Stimulated activated CD4-positive, alpha-beta T cell treated with anti-CD3 and anti-CD28 coated beads, Interleukin-2, amount 100 ng/mL, for 24 hours (primary cell): Measurements from ENCODE around the gene GRAMD2A.

ENCODE experiments used
- DNase-seq, 2 donors: peaks; one replicate each; pipeline ENCODE4 v3.0.0-alpha.2; 2020

GRAMD2A gene

DNA sequence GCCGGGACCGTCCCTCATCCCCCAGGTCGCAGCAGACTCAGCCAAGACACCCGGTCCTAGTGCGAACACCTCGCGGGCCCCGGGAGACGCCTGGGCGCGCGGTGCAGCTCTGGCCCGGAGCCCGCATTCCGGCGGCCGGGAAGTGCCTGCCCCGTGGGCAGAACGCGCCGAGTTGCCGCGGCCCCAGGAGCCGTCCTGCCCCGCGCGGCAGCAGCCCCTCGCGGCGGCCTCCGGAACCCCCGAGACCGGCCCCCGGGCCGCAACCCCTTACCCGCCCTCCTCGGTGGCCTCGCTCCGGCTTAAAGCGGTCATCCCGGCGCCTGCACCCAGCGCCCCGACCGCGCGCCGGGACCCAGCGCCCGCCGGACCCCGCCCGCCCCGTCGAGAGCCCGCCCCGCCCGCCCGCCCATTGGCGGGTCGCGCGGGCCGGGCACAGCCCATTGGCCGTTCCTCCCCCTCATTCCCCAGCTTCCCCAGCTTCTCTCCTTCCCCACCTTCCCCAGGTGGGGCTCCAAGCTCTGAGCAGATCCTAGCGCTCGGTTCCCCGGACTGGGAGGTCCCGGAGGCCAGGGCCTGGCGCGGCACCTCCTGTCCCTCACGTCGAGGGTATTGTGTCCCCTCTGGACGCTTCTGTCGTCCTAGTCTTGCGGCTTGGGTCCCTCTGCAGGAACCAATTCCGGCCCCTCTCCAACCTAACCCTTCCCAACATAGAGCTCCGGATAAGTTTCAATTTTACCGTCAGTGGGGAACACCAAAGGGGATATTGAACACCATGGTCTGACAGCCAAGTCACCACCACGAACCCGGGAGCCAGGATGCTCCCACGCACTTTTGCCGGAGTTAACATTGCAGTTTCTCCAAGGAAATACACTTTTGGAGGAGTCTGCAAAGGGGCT, at the start of gene GRAMD2A:
Gene GRAMD2A, minus strand, starts transcription at position 328 of the 896 bp plus-strand sequence.
- DNase-seq = peak; percentile 38 to 60

DNA sequence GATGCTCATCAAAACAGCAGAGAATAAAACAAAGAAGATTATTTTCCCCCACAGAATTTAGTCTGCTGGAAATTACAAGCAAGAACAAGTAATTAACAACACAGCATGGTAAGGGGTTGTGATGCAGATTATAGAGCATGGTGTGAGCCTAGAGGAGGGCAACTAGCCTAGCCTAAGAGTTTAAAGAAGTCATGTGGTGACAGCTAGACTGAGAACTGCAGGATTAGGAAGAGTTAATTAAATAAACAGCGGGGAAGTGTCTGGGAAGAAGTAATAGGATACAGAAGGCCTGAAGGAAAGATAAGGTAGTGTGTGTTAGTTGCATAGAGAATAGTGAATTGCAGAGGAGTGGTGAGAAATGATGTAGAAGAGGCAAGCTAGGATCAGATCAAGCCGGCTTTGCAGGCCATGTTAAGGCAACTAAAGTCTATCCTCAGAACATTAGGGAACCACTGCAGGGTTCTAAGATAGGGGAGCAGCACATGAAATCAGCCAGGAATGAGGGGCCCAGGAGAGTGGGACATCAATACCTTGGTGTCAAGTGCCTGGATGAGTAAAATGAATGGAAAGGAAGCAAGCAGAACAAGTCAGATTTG, 45.3 kb upstream of the GRAMD2A start:
- no peak for DNase-seq

DNA sequence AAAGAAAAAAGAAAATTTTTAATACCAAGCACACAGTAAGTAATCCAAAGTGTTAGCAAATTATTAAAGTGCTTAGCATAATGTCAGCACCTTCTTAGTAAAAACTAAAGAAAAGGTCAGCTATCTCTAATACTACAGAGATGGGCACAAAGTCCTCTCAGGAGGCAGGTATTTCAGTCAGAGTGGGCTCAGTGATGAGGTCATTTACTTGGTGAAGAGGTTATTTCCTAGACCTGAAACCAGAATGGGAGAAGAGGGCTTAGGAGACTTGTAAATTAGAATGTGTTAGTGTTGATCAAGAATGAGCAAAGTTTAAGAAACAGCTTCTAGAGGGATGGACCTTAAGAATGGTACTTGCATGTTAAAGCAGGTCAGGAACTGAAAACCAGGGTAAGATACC, 42.1 kb upstream of the GRAMD2A start:
- DNase-seq = no peak

DNA sequence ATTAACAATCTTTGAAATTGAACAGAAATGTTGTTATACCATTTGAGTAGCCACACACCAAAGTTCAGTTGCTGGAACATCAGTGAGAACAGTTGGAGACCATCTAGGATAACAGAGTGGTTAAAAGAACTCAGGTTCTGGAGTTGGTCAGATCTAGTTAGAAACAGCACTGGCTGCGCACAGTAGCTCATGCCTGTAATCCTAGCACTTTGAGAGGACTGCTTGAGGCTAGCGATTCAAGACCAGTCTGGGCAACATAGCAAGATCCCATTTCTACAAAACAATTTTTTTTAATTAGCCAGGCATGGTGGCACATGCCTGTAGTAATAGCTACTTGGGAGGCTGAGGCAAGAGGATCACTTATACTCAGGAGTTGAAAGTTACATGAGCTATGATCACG, 41.0 kb upstream of the GRAMD2A start:
- DNase-seq = no peak

DNA sequence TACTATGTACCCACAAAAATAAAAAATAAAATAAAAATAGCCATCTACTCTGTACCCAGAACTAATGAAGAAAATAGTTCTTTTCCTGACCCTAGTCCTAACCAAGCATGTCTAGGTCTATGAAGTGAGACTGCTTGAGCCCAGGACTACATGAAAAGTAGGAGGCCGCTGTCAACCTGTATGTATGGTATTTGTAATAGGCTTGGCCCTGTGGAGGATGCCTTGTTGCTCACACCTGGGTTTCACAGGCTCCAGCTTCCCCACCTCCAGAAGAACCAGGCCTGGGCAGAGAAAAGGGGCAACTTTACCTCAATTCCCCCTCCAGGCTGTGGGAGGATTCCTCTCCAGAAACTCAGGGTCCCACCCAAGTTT, 40.3 kb upstream of the GRAMD2A start:
- no peak for DNase-seq

DNA sequence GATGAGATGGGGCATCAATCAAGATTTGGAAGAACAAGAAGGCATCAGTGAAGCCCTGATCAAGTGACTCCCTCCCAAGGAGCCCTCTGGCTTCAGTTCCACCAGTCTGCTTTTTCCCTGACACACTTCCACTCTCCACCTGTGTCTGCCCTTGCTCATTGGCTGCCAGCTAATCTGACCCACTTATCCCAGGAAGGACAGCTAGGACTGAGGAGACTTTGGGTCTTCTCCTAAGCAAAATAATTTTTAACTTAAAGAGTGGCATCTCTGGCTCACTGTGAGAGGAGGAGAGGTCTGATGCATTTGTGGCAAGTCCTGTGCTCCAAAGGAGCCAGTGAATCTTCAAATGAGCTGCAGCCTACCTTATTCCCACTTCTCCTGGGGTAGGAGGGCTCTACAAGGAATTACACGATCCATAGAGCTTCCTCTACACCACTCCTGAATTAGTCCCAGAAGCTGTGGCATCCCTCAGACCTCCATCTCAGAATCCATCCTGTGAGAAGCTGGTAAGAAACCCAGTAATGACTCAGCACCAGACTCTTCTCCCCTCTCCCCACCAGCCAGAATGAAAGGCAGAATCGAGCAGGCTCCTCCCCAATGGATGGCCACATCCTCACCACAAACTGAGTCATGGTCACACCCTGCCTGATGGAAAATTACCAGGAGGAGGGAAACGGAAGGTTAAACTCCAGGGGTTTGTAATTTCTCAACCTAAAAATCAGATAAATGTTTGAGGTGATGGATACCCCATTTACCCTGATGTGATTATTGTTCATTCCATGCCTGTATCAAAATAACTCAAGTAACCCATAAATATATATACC, 39.7 kb upstream of the GRAMD2A start:
- peak; percentile 76 to 78 for DNase-seq

DNA sequence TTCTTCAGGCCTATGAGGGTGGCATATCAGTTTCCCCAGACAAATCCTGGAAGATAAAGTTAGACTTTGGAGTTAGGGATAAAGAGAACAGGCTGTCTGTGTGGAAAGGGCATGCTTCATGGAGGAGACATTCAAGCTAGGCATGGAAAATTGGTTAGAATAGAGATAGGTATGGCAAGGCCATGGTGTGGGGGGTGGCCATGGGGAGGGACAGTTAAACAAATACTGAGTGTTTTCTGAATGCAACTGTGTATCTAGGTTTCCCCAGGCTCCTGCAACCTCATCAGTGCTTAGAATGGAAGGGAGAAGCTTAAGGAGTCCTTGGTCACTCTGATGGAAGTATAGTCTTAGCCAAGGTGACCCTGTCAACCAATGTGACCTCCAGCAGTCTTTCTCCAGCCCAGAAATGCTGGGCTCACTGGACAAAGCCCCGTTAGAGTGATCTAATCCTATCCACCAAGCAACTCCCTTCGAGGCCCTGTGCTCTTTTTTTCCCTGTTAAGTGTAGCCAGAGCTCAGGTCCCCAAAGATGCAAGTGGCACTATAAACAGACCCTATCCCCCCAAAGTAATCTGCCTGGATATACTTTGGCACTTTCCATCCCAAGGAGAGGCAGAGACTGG, 38.9 kb upstream of the GRAMD2A start:
- DNase-seq = no peak

DNA sequence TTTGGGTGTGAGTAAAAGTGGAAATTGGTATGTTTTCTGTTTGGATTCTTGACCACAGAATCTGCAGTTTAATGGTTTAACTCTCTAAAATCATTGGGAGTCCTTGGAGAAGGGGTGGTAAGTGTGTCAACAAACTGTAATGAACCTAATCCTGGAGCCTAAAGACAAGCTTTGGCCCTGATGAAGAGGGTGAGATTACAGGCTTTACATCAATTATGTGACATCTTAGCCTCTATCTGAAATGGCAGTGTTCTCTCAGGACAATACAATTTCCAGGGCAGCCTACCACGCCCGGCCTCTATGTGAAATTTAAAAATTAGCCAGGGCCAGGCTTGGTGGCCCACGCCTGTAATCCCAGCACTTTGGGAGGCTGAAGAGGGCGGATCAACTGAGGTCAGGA, 37.7 kb upstream of the GRAMD2A start:
- DNase-seq = no peak

DNA sequence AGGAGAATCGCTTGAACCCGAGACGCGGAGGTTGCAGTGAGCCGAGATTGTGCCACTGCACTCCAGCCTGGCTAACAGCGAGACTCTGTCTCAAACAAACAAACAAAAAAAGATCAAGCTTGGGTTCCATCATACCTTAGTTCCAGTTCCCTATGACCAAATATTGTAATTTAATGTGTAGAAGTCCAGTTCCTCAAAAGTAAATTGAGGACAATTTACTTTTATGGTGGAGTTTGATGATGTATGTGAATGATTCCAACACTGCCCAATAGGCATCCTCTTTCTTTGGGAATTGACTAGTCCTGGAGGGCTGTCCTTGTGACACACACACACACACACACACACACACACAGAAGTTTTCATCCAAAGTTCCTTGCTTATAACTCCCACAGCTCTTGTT, 36.2 kb upstream of the GRAMD2A start:
- DNase-seq = no peak

DNA sequence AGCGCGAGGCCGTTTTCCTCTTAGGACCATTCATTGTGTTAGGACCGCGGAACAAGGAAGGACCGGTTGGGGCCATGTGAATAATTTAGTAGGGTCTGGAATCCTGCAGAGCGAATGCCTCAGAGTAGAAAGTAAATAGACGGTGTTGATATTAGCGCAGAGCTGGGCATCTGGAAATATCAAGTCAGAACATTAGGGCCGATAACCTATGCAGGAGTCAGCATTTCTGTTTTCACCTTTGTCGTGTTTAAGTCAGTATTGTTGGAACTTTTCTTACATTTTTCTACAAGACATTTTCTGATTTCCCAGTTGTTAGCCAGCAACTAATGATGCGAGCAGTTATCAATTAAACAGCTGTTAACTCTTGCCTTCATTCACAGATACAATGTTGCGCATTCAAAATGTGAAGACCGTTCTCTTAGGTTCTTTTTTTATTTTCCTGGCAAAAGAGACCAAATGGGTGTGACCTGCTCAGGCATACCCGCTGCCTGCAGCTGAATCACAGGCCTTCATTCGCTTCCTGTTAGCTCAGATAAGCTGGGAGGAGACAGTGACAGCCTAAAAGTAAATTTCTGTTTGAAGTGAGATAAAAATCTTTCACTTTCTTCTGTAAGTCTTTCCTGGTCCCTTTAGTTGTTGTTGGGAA, 34.4 kb upstream of the GRAMD2A start:
- DNase-seq = peak; percentile 45 to 47

DNA sequence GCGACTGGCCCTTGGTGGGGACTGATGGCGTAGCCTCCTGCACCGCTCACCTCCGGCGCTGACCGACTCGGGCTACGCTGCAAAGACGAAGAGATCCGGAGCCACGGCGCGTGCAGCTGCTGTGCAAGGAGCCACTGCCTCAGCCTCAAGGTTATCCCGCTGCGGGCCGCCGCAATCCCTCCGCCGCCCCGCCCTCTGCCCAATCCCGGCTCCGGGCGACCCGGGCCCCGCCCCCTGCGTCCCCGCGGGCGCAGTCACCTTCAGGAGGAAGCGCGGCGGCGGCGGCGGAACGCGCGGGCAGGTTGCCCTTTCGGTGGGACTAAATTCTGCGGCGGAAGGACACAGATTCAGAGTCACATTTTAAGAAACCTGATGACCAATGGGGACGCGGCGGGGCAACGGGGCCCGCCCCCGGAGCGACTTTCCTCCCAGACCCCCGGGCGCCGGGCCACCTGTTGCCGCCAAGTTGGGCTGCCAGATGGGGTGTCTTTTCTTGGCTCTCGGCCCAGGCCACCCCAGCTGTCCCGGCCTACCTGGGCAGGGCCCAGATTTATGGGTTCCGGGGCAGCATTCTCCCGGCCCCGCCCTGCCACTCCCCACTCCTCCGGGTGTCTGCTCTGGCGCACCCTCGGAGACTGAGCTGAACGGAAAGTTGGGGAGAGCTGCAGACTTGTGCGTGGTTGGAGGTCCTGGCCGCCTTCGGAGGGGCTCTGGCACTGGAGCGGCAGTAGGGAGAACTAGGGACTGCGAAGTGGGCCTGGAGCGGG, 33.7 kb upstream of the GRAMD2A start, which contains the start of gene PKM:
Gene PKM, minus strand, starts transcription at position 125 of the 767 bp plus-strand sequence. CDS start 12,093 bp downstream, outside the sequence.
- DNase-seq = peak; percentile 97 to 99

DNA sequence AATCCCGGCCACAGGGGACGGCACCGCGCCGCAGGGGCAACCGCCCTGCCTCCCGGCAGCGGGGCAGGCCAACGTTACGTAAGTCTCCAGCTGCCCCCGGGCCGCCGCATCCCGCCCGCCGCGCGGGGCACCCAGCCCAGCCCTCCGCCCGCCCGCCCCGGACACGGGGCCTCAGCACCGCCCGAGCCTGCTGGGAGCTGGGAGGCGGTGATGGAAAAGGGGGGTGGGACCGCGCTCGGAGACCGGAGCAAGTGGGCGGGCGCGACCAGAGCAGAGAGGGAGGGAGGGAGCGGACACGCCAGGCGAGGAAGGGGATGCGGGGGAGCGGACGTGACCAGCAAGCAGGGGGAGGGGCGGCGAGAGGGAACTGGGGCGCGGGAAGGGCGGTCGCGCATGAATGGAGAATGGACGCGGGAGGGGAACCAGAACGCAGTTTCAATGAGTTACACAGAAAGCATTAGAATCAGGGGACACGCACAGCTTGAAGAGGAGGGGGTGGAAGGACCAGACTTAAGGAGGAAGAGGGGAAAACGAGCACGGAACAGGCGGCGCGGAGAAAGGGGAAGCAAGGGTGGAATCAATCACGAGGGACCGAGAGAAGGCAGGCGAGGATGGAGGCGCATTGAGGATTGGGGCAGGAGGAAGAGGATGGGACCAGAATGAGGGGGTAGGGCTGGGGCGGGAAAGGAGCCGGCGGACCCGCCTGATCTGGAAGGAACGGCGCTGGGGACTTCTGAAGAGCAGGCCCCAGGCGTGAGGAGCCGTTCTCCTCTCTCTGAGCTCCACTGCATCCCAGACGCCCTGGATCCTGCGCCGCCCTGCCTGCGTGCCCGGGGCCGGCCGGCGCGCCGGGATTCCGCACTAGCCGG, 32.8 kb upstream of the GRAMD2A start:
- peak; percentile 87 to 96 for DNase-seq

DNA sequence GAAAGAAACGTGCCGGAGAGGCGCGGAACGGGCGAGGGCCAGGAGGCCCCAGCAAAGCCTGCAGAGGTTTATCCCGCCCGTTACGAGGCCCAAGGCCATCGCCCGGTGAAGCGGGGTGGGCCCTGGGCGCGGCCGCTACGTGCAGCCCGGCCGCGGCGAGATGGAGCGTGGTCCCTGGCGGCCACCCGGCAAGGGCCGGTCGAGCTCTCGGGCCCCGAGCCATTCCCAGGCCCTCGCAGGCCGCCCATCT, 32.3 kb upstream of the GRAMD2A start:
- no peak for DNase-seq

DNA sequence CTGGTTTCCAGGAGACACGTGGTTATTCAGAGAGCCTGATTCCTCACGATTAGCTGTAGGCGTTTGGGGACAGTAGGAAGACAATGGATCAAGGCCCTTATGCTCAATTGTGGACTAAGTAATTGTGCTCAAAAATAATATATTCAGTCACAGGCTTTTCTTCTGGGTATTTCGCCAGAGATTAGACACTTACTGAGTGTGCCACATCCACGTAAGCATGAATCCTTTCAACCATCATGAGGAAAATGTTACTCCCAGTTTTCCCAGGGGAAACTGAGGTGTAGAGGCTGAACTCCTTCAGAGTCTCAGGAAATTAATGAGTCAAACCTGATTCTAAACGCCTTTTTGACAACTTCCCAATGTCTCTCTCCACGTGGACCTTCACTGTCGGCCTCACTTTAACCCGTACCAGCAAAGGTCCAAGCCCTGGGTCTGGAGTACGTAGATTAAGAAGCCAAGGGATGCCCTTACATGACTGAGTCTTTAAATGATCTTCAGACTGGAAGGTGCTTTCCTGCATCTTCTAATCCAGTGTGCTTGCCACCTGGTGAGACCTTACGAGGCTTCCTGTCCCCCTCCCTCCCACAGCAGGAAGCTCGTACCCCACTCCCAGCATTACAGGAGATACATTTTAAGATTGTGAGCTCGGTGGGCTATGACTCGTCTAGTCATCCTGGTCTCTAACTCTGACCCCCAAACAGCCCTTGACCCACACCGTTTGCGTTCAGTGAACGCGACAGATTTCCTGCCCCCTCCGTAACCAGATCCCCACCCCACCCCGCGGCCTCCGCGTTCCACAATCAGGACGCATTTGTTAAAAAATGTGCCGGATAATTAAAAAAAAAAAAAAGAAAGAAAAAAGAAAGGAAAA, 31.7 kb upstream of the GRAMD2A start:
- DNase-seq = peak; percentile 48 to 52

DNA sequence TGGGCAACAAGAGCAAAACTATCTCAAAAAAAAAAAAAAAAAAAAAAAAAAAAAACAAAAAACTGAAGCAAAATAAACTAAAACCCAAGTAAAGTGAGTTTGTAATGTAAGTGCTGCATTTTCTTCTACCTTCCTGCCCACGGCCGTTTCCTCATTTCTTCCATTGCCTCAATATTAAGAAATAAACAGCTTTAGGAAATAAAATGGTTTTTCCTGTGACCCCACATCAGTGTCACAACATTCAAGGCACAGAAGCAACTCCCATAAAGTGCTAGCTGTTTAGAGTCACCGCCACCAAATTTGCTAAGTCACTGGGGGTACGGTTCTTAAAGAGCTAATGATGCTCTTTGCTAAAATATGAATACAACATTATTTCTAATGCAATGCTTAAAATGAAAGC, 30.1 kb upstream of the GRAMD2A start:
- DNase-seq = peak in 1 of 2 donors; percentile 30

DNA sequence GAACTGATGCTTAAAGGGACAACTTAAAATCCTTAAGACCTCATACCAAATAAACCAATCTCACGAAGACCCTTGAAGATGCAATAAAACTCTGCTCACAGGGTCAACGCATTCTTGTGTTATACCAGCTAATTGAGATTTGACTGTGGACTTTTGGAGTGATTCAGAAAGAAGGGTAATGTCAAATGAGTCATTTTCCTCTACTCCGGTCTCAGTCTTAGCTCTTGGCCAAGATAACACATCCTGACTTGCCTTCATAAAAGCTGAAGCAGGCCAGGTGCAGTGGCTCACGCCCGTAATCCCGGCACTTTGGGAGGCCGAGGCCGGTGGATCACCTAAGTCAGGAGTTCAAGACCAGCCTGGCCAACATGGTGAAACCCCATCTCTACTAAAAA, 29.6 kb upstream of the GRAMD2A start:
- peak; percentile 60 to 64 for DNase-seq

DNA sequence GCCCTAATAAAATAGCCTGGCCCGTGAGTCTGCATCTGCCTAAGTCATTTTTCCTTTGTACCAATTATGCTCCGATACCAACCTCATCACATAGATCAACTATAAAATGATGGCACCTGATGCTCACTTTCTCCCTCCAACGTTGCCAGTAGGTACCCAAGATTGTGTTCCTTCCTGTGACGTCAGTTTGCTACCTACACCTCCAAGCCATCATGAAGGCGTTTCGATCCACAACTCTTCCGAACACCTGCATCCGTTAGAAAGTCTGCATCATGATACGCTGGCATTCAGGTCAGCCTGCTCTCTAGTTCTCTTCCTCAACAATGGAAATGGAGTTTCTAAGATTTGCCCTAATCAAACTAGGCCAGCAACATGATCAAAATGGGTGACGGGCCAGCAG, 25.7 kb upstream of the GRAMD2A start:
- no peak for DNase-seq

DNA sequence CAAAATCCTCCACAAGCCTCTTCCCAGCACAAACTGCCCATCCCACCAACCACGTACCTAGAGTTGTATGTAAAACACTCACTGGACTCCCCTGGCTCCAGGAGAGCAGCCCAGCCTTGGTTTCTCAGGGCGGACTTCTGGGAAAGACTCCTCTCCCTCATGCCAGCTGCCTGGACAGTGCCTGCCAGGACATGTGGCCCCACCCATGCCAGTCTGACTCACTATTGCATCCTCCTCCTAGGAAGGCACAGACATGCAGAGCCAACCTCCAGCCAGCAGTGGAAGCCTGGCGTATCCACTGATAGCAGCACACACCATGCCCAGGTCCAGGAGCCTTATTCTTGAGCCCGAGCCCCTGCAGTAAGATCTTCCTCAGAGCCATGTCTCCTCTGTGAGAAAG, 24.8 kb upstream of the GRAMD2A start:
- no peak for DNase-seq

DNA sequence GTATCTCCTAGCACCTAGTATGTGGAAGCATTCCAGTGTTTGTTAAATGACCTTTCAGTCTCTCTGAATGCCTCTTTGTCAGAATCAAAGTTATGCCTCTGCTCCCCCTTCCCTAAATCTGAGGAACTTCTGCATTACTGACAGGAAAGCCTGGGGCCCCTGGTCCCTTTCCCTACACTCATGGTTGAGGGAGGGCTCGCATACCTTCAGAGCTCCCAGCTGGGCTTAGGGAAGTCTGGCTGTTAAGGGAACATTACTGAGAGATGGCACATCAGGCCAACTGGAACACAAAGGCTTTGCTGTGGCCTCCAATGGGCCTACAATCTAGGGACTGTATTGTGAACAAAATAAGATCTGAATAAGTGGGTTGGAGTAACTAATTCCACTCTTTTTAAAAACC, 23.1 kb upstream of the GRAMD2A start:
- DNase-seq = no peak

DNA sequence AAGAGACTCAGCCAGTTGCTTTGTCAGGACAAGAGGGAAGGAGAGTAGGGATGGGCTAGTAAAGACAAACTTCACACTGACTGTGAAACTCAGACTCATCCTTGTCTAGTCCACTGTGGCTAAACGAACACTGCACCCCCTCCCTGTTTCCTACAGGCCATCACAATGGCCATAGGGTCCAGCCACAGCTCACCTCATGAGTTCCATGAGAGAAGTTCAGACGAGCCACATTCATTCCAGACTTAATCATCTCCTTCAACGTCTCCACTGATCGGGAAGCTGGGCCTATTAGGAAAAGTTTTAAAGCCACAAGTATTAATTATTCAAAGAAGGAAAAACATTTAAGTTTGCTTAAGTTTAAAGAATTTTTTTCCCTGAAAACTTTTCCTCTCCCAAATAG, 19.6 kb upstream of the GRAMD2A start:
- no peak for DNase-seq
